HG02973 (cell line): ENCODE measurements around the gene IL10RA.
A peak's percentile ranks its signal among the peaks of the same experiment; 100 is the strongest.

Experiments
- ATAC-seq: cut with Tn5 transposase; IDR thresholded peaks from one replicate; pipeline ENCODE4 v1.9.1; 2021; ENCODE audit warnings: moderate library complexity; ENCODE audit not compliant: unreplicated experiment

The IL10RA gene

DNA sequence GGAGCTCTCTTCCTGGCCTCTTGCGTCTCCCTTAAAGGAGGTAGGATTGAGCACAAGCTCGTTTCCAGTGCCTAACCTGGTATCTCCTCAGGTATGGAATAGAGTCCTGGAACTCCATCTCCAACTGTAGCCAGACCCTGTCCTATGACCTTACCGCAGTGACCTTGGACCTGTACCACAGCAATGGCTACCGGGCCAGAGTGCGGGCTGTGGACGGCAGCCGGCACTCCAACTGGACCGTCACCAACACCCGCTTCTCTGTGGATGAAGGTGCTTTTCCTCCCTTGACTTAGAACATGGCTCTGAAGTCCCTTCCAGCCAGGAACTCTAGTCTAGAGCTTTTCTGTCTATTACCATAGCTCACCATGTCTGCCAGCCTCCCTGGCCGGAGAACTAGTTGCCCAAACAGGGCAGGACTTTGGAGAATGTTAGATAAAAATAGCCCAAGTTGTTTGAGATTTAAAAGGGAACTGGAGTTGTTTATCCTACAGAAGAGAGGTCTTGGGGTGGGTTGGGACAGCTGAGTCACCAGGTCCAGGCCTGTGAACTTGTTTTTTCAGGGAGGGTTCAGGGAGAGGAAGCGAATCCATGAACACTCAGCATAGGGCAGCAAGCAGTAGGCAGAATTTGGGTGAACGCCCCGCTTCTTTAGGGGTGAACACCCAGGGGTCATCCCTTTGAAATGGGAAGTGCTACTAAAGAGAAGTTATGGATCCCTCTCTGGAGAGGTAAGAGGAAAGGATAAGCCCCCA is 3.3 kb downstream of the IL10RA start:
- no peak for ATAC-seq

DNA sequence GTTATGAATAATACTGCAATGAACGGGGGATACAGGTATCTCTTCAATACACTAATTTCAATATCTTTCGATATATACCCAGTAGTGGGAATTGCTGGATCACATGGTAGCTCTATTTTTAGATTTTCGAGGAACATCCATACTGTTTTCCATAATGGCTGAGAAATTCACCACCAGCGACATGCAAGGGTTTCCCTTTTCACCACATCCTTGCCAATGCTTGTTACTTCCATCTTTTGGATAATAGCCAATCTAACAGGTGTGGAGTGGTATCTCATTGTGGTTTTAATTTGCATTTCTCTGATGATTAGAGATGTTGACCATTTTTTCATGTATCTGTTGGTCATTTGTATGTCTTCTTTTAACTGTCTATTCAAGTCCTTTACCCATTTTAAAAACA is 5.9 kb downstream of the IL10RA start:
- ATAC-seq: no peak

DNA sequence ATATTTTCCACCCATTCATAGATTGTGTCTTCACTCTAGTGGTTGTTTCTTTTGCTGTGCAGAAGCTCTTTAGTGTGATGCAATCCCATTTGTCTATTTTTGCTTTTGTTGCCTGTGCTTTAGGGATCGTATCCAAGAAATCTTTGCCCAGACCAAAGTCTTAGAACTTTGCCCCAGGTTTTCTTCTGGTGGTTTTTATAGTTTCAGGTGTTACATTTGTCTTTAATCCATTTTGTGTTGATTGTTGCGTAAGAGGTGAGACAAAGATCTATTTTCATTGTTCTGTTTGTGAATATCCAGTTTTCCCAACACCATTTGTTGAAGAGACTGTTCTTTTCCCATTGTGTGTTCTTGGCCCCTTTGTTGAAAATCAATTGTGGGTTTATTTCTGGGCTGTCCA is 6.4 kb downstream of the IL10RA start:
- no peak for ATAC-seq

DNA sequence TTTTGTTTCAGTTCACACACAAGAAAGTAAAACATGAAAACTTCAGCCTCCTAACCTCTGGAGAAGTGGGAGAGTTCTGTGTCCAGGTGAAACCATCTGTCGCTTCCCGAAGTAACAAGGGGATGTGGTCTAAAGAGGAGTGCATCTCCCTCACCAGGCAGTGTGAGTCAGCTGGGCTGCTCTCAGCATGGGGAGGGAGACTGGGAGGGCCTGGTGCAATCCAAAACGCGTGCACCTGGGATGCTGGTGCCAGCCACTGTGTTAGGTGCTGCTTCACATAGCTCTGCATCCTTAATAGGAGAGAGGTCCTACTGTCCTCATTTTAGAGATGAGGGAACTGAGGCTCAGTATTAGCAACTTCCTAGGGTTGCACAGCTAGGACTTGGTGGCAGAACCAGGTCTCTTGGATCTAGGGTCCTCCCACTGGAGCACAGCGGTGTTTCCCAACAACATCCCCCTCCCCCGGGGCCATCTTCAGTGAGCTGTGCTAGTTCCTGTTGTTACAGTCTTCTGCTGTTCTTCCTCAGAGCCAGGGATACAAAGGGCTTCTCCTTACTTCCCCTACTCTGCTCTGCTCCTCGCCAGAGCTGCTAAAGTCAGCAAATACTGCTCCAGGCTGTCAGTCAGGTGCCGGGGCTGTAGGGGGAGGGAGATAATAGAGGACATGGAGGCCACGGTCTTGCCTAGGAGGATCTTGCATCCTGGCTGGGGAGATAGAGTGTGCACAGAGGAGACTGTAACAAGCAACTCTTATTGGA is 8.0 kb downstream of the IL10RA start:
- no peak for ATAC-seq

DNA sequence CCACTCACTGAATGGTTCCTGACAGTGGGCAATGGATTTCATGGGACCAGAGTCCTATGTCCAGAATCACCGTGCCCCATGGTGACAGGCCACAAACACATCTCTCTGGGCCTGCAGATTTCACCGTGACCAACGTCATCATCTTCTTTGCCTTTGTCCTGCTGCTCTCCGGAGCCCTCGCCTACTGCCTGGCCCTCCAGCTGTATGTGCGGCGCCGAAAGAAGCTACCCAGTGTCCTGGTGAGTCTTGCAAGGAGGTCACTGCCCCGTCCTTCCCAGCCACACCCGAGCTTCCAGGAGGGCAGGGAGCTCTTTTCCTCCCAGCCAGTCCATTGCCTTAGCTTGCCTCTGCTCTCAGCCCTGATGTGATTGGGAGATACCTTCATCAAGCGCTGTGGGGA is 9.3 kb downstream of the IL10RA start:
- ATAC-seq: no peak

DNA sequence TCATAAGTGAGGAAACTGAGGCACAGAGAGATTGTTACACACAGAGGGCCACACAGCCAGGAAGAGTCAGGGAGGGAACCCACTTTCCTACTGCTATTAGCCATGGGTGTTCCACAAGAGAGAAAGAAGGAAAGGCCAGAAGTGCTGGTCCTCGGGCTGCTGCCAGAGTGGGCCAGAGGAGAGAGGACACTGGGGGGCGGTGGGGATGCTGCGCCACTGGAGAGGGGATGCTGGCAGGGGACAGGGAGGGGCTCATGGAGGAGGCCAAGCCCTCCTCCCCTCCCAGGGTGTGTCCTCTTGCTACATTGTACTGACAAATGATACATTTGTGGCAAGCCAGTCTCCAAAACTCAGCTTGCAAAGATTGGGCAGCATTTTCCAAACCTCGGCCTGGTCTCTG is 9.9 kb downstream of the IL10RA start:
- no peak for ATAC-seq

DNA sequence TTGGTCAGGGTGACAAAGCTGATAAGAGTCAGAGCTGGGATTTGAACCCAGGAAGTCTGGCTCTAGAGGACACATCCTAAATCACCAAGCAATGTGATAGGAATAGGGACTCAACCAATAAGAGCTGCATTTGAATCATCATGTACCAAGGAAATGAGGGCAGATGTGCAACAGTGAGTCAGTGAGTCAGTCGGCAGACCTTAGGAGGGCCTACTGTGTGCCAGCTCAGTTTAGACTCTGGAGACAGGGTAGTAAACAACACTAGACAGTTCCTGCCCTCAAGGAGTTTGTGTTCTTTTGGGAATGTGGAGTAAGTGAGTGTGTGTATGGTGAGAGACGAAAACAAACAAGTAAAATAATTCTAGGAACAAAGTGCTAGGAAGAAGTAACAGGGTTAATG is 11.2 kb downstream of the IL10RA start:
- ATAC-seq: no peak

DNA sequence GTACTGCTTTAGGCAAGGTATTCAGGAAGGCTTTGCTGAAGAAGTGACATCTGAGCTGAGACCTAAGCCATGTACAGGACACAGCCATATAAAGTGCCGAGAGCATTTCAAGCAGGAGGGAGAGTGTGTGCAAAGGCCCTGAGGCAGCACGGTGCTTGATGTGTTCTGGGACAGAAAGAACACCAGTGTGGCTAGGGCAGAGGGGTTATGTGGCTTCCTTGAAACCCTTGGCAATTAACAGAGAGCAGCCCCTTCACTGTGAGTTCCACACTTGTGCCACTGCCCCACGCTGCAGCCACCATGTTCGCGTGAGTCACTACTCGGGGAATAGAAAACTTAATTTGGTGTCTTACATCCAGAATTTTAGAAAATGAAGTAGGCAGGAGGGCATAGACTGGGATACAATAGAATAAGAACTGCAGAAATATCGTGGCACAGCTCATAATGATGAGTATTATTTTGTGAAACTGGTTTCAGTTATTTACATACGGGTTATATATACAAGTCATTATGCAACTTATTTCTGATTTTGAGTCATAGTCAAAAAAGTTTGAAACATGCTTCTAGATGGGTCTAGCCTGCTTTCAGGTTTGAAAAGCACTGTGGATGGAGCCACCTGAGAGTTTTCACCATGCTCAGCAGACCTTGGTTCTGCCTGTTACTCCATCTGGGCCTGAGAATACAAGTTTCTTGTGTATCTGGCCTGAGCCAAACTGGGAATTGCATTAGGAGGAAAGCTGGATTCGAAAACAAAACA is 11.8 kb downstream of the IL10RA start:
- ATAC-seq: peak; percentile 56

DNA sequence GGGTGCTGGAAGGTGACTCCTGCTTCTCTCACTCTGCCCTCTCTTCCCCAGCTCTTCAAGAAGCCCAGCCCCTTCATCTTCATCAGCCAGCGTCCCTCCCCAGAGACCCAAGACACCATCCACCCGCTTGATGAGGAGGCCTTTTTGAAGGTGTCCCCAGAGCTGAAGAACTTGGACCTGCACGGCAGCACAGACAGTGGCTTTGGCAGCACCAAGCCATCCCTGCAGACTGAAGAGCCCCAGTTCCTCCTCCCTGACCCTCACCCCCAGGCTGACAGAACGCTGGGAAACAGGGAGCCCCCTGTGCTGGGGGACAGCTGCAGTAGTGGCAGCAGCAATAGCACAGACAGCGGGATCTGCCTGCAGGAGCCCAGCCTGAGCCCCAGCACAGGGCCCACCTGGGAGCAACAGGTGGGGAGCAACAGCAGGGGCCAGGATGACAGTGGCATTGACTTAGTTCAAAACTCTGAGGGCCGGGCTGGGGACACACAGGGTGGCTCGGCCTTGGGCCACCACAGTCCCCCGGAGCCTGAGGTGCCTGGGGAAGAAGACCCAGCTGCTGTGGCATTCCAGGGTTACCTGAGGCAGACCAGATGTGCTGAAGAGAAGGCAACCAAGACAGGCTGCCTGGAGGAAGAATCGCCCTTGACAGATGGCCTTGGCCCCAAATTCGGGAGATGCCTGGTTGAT is 12.6 kb downstream of the IL10RA start:
- ATAC-seq: no peak

DNA sequence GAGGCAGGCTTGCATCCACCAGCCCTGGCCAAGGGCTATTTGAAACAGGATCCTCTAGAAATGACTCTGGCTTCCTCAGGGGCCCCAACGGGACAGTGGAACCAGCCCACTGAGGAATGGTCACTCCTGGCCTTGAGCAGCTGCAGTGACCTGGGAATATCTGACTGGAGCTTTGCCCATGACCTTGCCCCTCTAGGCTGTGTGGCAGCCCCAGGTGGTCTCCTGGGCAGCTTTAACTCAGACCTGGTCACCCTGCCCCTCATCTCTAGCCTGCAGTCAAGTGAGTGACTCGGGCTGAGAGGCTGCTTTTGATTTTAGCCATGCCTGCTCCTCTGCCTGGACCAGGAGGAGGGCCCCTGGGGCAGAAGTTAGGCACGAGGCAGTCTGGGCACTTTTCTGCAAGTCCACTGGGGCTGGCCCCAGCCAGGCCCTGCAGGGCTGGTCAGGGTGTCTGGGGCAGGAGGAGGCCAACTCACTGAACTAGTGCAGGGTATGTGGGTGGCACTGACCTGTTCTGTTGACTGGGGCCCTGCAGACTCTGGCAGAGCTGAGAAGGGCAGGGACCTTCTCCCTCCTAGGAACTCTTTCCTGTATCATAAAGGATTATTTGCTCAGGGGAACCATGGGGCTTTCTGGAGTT is 13.3 kb downstream of the IL10RA start:
- ATAC-seq: no peak

DNA sequence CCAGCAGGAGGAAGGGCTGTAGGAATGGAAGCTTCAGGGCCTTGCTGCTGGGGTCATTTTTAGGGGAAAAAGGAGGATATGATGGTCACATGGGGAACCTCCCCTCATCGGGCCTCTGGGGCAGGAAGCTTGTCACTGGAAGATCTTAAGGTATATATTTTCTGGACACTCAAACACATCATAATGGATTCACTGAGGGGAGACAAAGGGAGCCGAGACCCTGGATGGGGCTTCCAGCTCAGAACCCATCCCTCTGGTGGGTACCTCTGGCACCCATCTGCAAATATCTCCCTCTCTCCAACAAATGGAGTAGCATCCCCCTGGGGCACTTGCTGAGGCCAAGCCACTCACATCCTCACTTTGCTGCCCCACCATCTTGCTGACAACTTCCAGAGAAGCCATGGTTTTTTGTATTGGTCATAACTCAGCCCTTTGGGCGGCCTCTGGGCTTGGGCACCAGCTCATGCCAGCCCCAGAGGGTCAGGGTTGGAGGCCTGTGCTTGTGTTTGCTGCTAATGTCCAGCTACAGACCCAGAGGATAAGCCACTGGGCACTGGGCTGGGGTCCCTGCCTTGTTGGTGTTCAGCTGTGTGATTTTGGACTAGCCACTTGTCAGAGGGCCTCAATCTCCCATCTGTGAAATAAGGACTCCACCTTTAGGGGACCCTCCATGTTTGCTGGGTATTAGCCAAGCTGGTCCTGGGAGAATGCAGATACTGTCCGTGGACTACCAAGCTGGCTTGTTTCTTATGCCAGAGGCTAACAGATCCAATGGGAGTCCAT is 14.1 kb downstream of the IL10RA start:
- ATAC-seq: no peak

DNA sequence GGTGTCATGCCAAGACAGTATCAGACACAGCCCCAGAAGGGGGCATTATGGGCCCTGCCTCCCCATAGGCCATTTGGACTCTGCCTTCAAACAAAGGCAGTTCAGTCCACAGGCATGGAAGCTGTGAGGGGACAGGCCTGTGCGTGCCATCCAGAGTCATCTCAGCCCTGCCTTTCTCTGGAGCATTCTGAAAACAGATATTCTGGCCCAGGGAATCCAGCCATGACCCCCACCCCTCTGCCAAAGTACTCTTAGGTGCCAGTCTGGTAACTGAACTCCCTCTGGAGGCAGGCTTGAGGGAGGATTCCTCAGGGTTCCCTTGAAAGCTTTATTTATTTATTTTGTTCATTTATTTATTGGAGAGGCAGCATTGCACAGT is 14.6 kb downstream of the IL10RA start:
- no peak for ATAC-seq

DNA sequence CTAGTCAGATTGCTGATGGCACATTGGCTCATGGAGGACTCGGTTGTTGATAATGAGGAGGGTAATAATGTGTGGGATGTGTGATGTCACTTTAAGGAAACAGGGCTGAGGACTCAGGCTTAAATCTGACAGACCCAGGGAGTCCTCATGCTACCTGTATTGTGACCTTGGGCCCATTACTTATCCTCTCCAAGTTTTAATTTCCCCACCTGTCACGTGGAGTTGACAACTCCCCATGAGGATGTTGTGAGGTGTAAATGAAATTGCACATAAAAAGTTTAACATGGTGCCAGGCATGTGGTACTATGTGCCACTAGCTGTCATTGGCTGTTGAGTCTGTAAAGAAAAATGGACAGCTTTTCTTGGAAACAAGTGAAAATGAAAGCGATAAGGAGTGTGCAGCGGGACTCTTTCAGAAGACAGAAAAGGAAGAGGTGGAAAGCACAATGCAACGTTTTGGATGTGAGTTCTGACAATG is 15.3 kb downstream of the IL10RA start:
- ATAC-seq: no peak

DNA sequence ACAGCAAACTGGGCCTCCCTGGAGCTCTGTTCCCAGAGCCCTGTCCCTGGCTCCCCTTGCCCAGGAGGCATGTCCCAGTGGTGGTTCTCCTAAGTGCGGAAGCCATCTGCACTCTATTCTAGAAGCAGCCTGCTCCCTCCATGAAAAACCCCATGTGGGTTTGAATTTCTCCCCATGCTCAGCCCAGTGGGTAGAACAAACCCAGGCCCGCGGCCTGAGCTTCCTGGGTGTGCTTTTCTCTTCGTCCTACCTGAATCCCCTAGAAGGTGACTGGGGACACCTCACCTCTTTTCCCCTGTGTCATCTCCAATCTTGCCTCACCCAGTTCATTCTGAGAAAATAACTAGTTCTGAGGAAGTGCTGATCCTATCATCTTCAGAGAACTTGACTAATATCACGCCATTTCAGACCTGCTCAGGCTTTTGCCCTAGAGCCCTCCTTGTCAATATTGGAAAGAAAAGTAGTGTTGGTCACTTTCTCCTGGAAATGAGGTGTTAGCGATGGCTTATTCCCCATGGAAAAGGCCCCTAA is 15.9 kb downstream of the IL10RA start:
- ATAC-seq: no peak

DNA sequence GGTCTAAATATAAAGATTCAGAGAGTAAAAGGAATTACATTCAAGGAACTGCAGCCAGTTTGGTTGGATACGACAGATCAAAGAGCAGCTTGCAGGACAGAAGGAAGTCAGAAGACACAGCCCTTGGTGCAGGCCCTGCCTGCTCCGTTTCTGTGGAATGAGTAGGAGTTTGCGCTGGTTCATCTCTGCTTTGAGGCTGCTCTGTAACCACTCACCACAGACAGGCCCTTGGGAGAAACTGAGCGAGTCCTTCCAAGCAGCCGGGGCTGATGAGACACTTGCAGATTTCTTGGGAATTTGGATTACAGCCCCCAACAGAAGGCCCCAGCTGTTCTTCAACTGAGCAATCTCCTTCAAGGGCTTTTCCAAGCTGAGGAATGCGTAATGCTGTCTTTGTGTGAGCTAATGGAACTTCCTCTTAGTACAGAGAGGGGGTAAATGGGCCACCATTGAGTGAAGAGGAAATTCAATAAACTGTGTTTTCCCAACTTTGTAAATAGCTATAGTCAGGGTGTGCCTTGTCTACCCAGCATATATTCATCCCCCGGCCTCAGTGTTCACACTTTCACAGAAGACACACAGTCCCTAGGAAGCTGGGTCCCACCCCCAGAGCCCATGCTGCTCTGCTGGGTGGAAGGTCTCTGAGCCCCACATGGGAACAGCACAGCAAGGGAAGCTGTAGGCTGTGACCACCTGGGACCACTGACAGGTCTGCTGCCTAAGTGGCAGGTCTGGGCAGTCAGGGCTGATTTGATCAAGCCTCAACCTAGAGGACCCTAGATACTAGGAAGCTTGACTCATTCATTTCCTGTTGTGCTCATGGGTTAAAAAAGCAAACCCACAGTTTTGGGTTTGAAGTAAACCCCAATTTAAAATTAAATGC is 16.6 kb downstream of the IL10RA start:
- ATAC-seq: no peak

DNA sequence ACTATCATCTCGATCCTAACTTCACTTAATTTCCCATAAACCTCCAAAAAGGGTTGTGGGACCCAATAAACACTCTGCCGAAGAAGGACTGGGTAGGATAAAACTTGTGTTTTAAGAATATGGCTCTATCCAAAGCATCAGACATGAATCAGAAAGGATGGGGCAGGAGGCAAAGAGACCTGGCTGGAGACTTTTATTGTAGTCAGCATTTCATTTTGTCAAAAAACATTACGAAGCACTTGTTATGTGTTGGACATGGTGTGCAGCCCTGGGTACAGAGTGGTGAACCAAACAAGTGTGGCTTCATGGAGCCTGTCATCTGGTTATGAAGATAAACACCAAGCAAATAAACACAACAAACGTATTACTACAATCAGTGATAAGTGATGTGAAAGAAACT is 17.3 kb downstream of the IL10RA start:
- ATAC-seq: no peak

DNA sequence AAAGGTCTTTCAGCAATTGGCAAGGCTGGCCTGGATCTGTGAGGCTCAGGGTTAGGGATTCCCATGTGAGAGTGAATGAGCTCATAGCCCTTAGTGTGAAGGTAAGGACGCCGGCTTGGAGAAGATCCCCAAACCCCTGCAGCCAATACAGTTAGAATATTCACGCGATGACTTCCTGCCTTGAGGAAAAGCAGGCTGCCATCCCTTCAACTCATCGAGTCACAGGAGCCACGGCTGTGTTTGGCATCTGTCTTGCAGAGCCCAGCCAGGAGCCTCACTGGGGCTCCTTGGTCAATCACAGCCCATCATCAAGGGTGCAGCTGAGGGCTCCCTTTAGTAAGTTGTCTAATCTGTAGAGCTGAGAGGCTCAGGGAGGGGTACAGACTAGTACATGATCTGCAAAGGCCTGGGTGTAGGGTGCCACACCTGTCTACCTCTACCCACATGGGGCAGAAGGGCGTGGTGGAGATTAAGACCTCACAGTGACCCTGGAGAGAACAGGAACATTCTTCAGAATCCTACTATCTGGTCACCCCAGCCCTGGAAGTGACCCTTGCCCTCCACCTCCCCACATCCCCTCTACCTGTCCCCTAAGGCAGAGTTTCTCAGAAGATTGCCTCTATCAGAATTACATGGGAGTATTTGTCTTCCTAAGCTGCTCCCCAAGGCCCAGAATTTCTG is 18.5 kb downstream of the IL10RA start:
- ATAC-seq: no peak
